ENCODE data around the gene CLDN6. TPM values are rescaled to one million over a fixed set of nuclear protein-coding genes. Genes with fewer than 3 reads are reported as not detected.

CLDN6 gene
- total and polyA plus RNA-seq, 3 donors from 2014 or later = 0.55 to 0.74 (median 0.70) TPM

GRCh38 chr16:2986623-2987188 is 31.3 kb downstream of the CLDN6 start:
- DNase-seq = no peak
- no peak overlapping the region for H3K27ac ChIP-seq
- H3K4me3 ChIP-seq = no peak overlapping the region
- no peak for TF ChIP-seq POLR2A (IDR thresholded peaks at IDR 0.05)
- no peak for TF ChIP-seq CTCF (IDR thresholded peaks at IDR 0.05)
- no peaks in the 10 kb centered on the region for H3K27me3 ChIP-seq
- WGBS, 2 donors = 80 to 89% methylated on average over 8 to 17 of the region's 17 CpGs
- intact Hi-C loops (cut with DNase I; ENCODE audit: low total_unique reads) = no loop called here
- no peaks in the 10 kb centered on the region for H3K36me3 ChIP-seq (ENCODE audit: low read depth, missing control alignments)
- peaks cover 13% of the 10 kb centered on the region for H3K4me1 ChIP-seq
- H3K9me3 ChIP-seq = no peaks in the 10 kb centered on the region

- no peak for TF ChIP-seq CTCF (IDR thresholded peaks at IDR 0.05)
- TF ChIP-seq POLR2A (IDR thresholded peaks at IDR 0.05) = no peak
- H3K27me3 ChIP-seq = no peaks in the 10 kb centered on the region
- DNase-seq = no peak
- no peak overlapping the region for H3K4me3 ChIP-seq
- no peaks in the 10 kb centered on the region for H3K36me3 ChIP-seq (ENCODE audit: low read depth, missing control alignments)
- H3K27ac ChIP-seq = no peak overlapping the region
- peaks cover 21% of the 10 kb centered on the region for H3K4me1 ChIP-seq
- 20 to 60% methylated on average over 1 to 15 of the region's 15 CpGs for WGBS, 2 donors
- H3K9me3 ChIP-seq = no peaks in the 10 kb centered on the region
- intact Hi-C loops (cut with DNase I; ENCODE audit: low total_unique reads) = no loop called here
Measured at GRCh38 chr16:2985893-2986355, 32.1 kb downstream of the CLDN6 start.

GRCh38 chr16:2985462-2985861 is 32.5 kb downstream of the CLDN6 start:
- WGBS, 2 donors = 34% methylated on average over 9 of the region's 9 CpGs
- Histone ChIP-seq H3K9me3 (no peaks in the 10 kb centered on the region), H3K4me1 (peaks cover 24% of the 10 kb centered on the region), H3K27me3 (no peaks in the 10 kb centered on the region), H3K27ac (no peak overlapping the region), H3K4me3 (no peak overlapping the region), H3K36me3 (ENCODE audit: low read depth, missing control alignments) (no peaks in the 10 kb centered on the region)
- TF ChIP-seq POLR2A (IDR thresholded peaks at IDR 0.05) (no peak), CTCF (IDR thresholded peaks at IDR 0.05) (no peak)
- no peak for DNase-seq
- intact Hi-C loops (cut with DNase I; ENCODE audit: low total_unique reads) = no loop called here

- Histone ChIP-seq H3K27ac (no peak overlapping the region), H3K4me1 (peaks cover 31% of the 10 kb centered on the region), H3K4me3 (peak overlapping the region; percentile 5 to 29), H3K27me3 (no peaks in the 10 kb centered on the region), H3K9me3 (no peaks in the 10 kb centered on the region), H3K36me3 (ENCODE audit: low read depth, missing control alignments) (no peaks in the 10 kb centered on the region)
- peak; percentile 86 for DNase-seq
- no peak for TF ChIP-seq POLR2A (IDR thresholded peaks at IDR 0.05)
- peak; percentile 57 to 89 (median 86) for TF ChIP-seq CTCF (IDR thresholded peaks at IDR 0.05)
- intact Hi-C loops (cut with DNase I; ENCODE audit: low total_unique reads) = no loop called here
- 8 to 12% methylated on average over 28 to 42 of the region's 42 CpGs for WGBS, 2 donors
Measured at GRCh38 chr16:2983706-2984136, 34.3 kb downstream of the CLDN6 start.

GRCh38 chr16:2982402-2982801 is 35.6 kb downstream of the CLDN6 start:
- no peak for TF ChIP-seq POLR2A (IDR thresholded peaks at IDR 0.05)
- TF ChIP-seq CTCF (IDR thresholded peaks at IDR 0.05) = no peak
- intact Hi-C loops (cut with DNase I; ENCODE audit: low total_unique reads) = no loop called here
- DNase-seq = no peak
- Histone ChIP-seq H3K36me3 (ENCODE audit: low read depth, missing control alignments) (no peaks in the 10 kb centered on the region), H3K9me3 (no peaks in the 10 kb centered on the region), H3K4me3 (no peak overlapping the region), H3K27me3 (no peaks in the 10 kb centered on the region), H3K27ac (no peak overlapping the region), H3K4me1 (peaks cover 31% of the 10 kb centered on the region)
- WGBS, 2 donors = 57 to 72% methylated on average over 5 of the region's 5 CpGs

Measured in testis (tissue), 3 donors.